Calu3 (cell line): ENCODE results near the gene UCP3. TPM values are rescaled to one million over a fixed set of nuclear protein-coding genes. Genes with fewer than 3 reads are reported as not detected.

Experiments
- BruUV-seq: library from RNA; stranded (reverse); fragments of 400-500 nt; replicated peaks from 2 replicates; lab custom pipeline; 2021; lab: Mats Ljungman, UMichigan
- CTCF ChIA-PET: fragments of 300-600 bp; sonication (Branson Sonifier 250); formaldehyde crosslinking; loops from one replicate; lab custom pipeline; 2022; ENCODE audit warnings: antibody characterized with exemption; lab: Charles Lee
- DNase-seq: peaks from one replicate; pipeline ENCODE4 v3.0.0; 2022
- H3K27ac Mint-ChIP-seq: one replicate; pipeline ENCODE4 v1.8.0; 2022; ENCODE audit warnings: mixed read lengths; ENCODE audit not compliant: unreplicated experiment
- H3K27me3 Mint-ChIP-seq: one replicate; pipeline ENCODE4 v1.8.0; 2022; ENCODE audit warnings: mixed read lengths; ENCODE audit not compliant: unreplicated experiment
- H3K36me3 Mint-ChIP-seq: one replicate; pipeline ENCODE4 v1.8.0; 2022; ENCODE audit warnings: mild to moderate bottlenecking, moderate library complexity, mixed read lengths; ENCODE audit not compliant: insufficient read depth, unreplicated experiment
- H3K4me1 Mint-ChIP-seq: one replicate; pipeline ENCODE4 v1.8.0; 2022; ENCODE audit warnings: mild to moderate bottlenecking, low read depth, mixed read lengths; ENCODE audit not compliant: unreplicated experiment
- H3K4me3 Mint-ChIP-seq: one replicate; pipeline ENCODE4 v1.8.0; 2022; ENCODE audit warnings: mild to moderate bottlenecking, low read depth, moderate library complexity, mixed read lengths; ENCODE audit not compliant: unreplicated experiment
- H3K9me3 Mint-ChIP-seq: one replicate; pipeline ENCODE4 v1.8.0; 2022; ENCODE audit warnings: low read depth, mixed read lengths; ENCODE audit not compliant: unreplicated experiment
- intact Hi-C: fragments of 100-400 bp; cut with micrococcal nuclease; formaldehyde crosslinking; loops from one replicate; pipeline ENCODE4 v1.10.0; 2022; ENCODE audit not compliant: unreplicated experiment
- total RNA-seq: library from RNA; stranded (reverse); gene quantifications from 2 replicates; pipeline ENCODE4 v1.2.3, GENCODE V29; 2022
- TF ChIP-seq, protein P1 (sequence below): fragments of 200-600 bp; IDR thresholded peaks from one replicate; pipeline ENCODE4 v1.8.0; 2022; ENCODE audit warnings: antibody characterized with exemption; ENCODE audit not compliant: unreplicated experiment

UCP3 gene
- total RNA-seq, 1 experiment from 2014 or later, result 1.9 TPM

DNA sequence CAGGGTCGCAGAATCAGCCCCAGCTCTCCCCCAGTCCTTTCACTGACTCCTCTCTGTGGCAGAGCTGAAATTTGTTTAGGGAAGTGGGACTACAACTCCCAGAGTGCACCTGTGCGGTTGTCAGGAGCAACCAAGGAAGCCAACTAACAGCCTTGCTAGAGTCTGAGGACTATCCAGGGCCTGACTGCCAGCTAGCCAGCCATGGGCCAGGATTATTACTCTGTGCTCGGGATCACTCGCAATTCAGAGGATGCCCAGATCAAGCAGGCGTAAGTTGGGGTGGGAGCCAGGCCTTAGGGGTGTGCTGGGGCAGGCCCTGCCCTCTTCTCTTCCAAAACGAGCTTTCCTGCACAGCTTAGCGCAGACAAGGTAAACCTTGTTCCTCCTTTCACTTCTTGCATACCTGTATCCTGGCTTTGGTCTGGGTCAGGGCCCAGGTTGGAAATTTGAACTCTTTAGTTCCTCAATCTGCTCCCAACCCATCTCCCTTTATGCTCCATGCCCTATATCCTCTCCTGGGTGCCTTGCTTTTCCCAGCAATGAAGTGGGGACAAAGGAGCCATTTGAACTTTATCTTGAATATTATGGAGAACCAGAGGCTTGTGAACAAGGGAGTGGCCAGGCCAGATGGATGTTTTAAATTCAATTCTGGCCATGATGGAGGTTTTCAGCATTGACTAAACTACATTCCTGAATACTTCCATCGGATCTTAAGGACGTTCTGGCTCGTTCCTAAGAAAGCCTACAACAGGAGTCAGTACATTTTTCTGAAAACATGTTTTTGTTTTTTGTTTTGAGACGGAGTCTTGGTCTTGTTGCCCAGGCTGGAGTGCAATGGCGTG lies 57.8 kb downstream of the UCP3 start, which contains the start of gene DNAJB13:
DNAJB13 (plus strand) TSS at position 158 of the 842 bp plus-strand sequence; CDS start at position 202, 44 bp downstream.
- H3K4me3 Mint-ChIP-seq, result no peak within 1 kb of the TSS
- no peaks in the 10 kb centered on the region for H3K27me3 Mint-ChIP-seq
- H3K4me1 Mint-ChIP-seq, result peaks cover 32% of the 10 kb centered on the region
- CTCF ChIA-PET, result interaction anchor here (1.5 kb wide), 1 partner anchor 20 kb away, joined by 3 read pairs; no protein-coding TSS in a partner anchor
- peaks cover 10% of the 10 kb centered on the region for H3K36me3 Mint-ChIP-seq
- peak within 1 kb of the TSS; percentile 24 for H3K27ac Mint-ChIP-seq
- no TSS peak for BruUV-seq
- peaks cover 3% of the 10 kb centered on the region for H3K9me3 Mint-ChIP-seq
- peak; percentile 65 for DNase-seq
- TF ChIP-seq, protein P1, sequence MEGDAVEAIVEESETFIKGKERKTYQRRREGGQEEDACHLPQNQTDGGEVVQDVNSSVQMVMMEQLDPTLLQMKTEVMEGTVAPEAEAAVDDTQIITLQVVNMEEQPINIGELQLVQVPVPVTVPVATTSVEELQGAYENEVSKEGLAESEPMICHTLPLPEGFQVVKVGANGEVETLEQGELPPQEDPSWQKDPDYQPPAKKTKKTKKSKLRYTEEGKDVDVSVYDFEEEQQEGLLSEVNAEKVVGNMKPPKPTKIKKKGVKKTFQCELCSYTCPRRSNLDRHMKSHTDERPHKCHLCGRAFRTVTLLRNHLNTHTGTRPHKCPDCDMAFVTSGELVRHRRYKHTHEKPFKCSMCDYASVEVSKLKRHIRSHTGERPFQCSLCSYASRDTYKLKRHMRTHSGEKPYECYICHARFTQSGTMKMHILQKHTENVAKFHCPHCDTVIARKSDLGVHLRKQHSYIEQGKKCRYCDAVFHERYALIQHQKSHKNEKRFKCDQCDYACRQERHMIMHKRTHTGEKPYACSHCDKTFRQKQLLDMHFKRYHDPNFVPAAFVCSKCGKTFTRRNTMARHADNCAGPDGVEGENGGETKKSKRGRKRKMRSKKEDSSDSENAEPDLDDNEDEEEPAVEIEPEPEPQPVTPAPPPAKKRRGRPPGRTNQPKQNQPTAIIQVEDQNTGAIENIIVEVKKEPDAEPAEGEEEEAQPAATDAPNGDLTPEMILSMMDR, result no peak
- intact Hi-C loops, result loop anchor here (1.0 kb wide), 1 partner anchor 18 kb away; no protein-coding TSS in a partner anchor

Other genes with a start within 250 kb of the UCP3 start
- gene RAB6A, start 248.0 kb downstream of the UCP3 start, total RNA-seq, result 92.3 and 99.5 TPM in 2 replicates
- gene MRPL48, start 221.2 kb downstream of the UCP3 start, total RNA-seq, result 37.5 and 44.5 TPM in 2 replicates
- gene COA4, start 132.2 kb downstream of the UCP3 start, total RNA-seq, result 82.5 and 93.0 TPM in 2 replicates
- 23.0 and 24.4 TPM in 2 replicates for gene PAAF1, start 132.1 kb downstream of the UCP3 start, total RNA-seq
- gene DNAJB13, start 58.1 kb downstream of the UCP3 start, total RNA-seq, result 0.50 and 1.1 TPM in 2 replicates
- gene UCP2, start 26.2 kb downstream of the UCP3 start, total RNA-seq, result 14.7 and 16.6 TPM in 2 replicates
- gene C2CD3, start 161.9 kb upstream of the UCP3 start, total RNA-seq, result 22.2 and 26.9 TPM in 2 replicates
- gene PPME1, start 162.2 kb upstream of the UCP3 start, total RNA-seq, result 48.0 and 55.0 TPM in 2 replicates